Measurements from ENCODE around the gene ARL8B.

- no peak for TF ChIP-seq CTCF (optimal IDR thresholded peaks at IDR 0.05 in 1 of 3, IDR thresholded peaks at IDR 0.05 in 1 of 3, conservative IDR thresholded peaks at IDR 0.05 in 1 of 3; ENCODE audit: extremely low read depth in 1 of 3, insufficient read depth in 2 of 3, low read length in 3 of 3)
- TF ChIP-seq EZH2 (IDR thresholded peaks at IDR 0.05; ENCODE audit: low read length) = no peak
Observed at GRCh38 chr3:5194341-5194740, 72.2 kb downstream of the ARL8B start.

Measured in keratinocyte (primary cell).